Testis (tissue), 3 donors: Measurements from ENCODE around the gene PTPN12. TPM values are rescaled to one million over a fixed set of nuclear protein-coding genes. Genes with fewer than 3 reads are reported as not detected.

Experiments
- DNase-seq: peaks from one replicate; pipeline ENCODE4 v3.0.0-alpha.2; 2019
- H3K27ac ChIP-seq, 2 donors: fragments of 200-600 bp; sonication (generic); one replicate each; pipeline ENCODE4 v1.5.1; 2019
- H3K27me3 ChIP-seq: fragments of 200-600 bp; sonication (generic); one replicate; pipeline ENCODE4 v1.5.1; 2019
- H3K36me3 ChIP-seq: fragments of 200-600 bp; sonication (generic); one replicate; pipeline ENCODE4 v1.5.1; 2017; ENCODE audit warnings: low read depth; ENCODE audit errors: missing control alignments
- H3K4me1 ChIP-seq: fragments of 200-600 bp; sonication (generic); one replicate; pipeline ENCODE4 v1.5.1; 2019
- H3K4me3 ChIP-seq, 2 donors: fragments of 200-600 bp; sonication (generic); one replicate each; pipeline ENCODE4 v1.5.1; 2017 to 2019
- H3K9me3 ChIP-seq: fragments of 200-600 bp; sonication (generic); one replicate; pipeline ENCODE4 v1.5.1; 2017
- POLR2A ChIP-seq: fragments of 450-650 bp; IDR thresholded peaks from one replicate; pipeline ENCODE4 v1.6.1; 2017; ENCODE audit warnings: antibody characterized with exemption, mild to moderate bottlenecking, moderate library complexity
- WGBS, 2 donors: methylation state at CpG; one replicate each; pipeline ENCODE4 v1.1.5; 2018; 5-methylcytosine and 5-hydroxymethylcytosine counted together
- intact Hi-C: fragments of 100-400 bp; cut with DNase I; formaldehyde crosslinking; loops from one replicate; pipeline ENCODE4 v1.15.1; 2023; ENCODE audit warnings: low total_unique reads
- polyA plus RNA-seq: library from polyadenylated mRNA; stranded (reverse); fragments of 350-450 nt; fragmentation: Illumina TruSeq; extraction: RNeasy Lipid Tissue Mini Kit (QIAGEN cat#74804); gene quantifications from one replicate; pipeline ENCODE4 v1.2.3, GENCODE V29; 2014; ENCODE audit warnings: low read depth, low replicate concordance; ENCODE audit not compliant: insufficient read depth
- total RNA-seq, 2 donors: library from RNA; depleted of rRNA; stranded (reverse); fragments of >200 nt; gene quantifications; one replicate each; pipeline ENCODE4 v1.2.3, GENCODE V29; 2016
- TF ChIP-seq, protein P1 (sequence below), 3 experiments: fragments of 450-650 bp in 2 of 3; fragments of 200-600 bp in 1 of 3; sonication (generic) in 1 of 3; IDR thresholded peaks; one replicate each; pipeline ENCODE4 v1.5.1; 2016 to 2019; ENCODE audit warnings: antibody characterized with exemption in 3 of 3, mild to moderate bottlenecking in 2 of 3, moderate library complexity in 1 of 3

PTPN12 gene
- total and polyA plus RNA-seq, 3 donors from 2014 or later = 36.7 to 86.5 (median 82.5) TPM

GRCh38 chr7:77687100-77687746 is 150.1 kb downstream of the PTPN12 start:
- no peaks in the 10 kb centered on the region for H3K36me3 ChIP-seq
- intact Hi-C loops = no loop called here
- H3K4me1 ChIP-seq = peaks cover 11% of the 10 kb centered on the region
- no peak for TF ChIP-seq POLR2A
- TF ChIP-seq, protein P1, sequence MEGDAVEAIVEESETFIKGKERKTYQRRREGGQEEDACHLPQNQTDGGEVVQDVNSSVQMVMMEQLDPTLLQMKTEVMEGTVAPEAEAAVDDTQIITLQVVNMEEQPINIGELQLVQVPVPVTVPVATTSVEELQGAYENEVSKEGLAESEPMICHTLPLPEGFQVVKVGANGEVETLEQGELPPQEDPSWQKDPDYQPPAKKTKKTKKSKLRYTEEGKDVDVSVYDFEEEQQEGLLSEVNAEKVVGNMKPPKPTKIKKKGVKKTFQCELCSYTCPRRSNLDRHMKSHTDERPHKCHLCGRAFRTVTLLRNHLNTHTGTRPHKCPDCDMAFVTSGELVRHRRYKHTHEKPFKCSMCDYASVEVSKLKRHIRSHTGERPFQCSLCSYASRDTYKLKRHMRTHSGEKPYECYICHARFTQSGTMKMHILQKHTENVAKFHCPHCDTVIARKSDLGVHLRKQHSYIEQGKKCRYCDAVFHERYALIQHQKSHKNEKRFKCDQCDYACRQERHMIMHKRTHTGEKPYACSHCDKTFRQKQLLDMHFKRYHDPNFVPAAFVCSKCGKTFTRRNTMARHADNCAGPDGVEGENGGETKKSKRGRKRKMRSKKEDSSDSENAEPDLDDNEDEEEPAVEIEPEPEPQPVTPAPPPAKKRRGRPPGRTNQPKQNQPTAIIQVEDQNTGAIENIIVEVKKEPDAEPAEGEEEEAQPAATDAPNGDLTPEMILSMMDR (IDR thresholded peaks at IDR 0.05) = no peak
- no peak for DNase-seq
- H3K27me3 ChIP-seq = no peaks in the 10 kb centered on the region
- H3K9me3 ChIP-seq = no peaks in the 10 kb centered on the region
- H3K27ac ChIP-seq = no peak overlapping the region
- H3K4me3 ChIP-seq = no peak overlapping the region
- WGBS, 2 donors = 84 to 88% methylated on average over 1 of the region's 1 CpG

DNA sequence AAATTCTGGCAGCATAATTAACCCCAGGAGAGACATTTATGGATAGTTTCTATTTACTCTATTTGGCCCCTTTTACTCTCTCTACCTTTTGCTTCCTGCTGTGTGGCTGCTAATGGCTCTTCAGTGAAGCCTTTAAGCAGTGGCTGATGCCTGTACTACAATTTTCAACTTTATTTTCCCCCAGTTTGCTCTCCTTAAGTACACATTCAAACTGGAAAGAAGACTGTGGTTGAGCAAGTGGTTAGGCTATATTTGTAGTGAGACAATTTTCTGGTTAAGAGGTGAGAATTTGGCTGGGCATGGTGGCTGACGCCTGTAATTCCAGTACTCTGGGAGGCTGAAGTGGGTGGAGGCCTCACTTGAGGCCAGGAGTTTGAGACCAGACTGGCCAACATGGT is 150.7 kb downstream of the PTPN12 start:
- H3K4me3 ChIP-seq = no peak overlapping the region
- peaks cover 11% of the 10 kb centered on the region for H3K4me1 ChIP-seq
- no peaks in the 10 kb centered on the region for H3K27me3 ChIP-seq
- 94 to 95% methylated on average over 1 of the region's 1 CpG for WGBS, 2 donors
- TF ChIP-seq, protein P1 (IDR thresholded peaks at IDR 0.05) = no peak
- TF ChIP-seq POLR2A = no peak
- no peaks in the 10 kb centered on the region for H3K9me3 ChIP-seq
- H3K36me3 ChIP-seq = no peaks in the 10 kb centered on the region
- intact Hi-C loops = no loop called here
- no peak overlapping the region for H3K27ac ChIP-seq
- DNase-seq = no peak

Other genes starting within 250 kb of the PTPN12 start
- 10 to 100 TPM; 14.6 to 16.2 TPM for gene GSAP, start 120.9 kb upstream of the PTPN12 start, total RNA-seq
- gene GSAP, start 120.9 kb upstream of the PTPN12 start, polyA plus RNA-seq = 6.0 TPM
- gene RSBN1L, start 159.2 kb downstream of the PTPN12 start, total RNA-seq = 10 to 100 TPM; 38.1 to 40.1 TPM
- gene RSBN1L, start 159.2 kb downstream of the PTPN12 start, polyA plus RNA-seq = 33.0 TPM